ENCODE results near the gene GLIPR1L2. TPM values are rescaled to one million over a fixed set of nuclear protein-coding genes. Genes with fewer than 3 reads are reported as not detected.

GLIPR1L2 gene
- total and polyA plus RNA-seq, 10 of the 15 experiments (the other 5 are each of a cell fraction or from before 2014, with no cell fraction given), result 0.04 to 0.39 (median 0.09) TPM; not detected in 3

DNA sequence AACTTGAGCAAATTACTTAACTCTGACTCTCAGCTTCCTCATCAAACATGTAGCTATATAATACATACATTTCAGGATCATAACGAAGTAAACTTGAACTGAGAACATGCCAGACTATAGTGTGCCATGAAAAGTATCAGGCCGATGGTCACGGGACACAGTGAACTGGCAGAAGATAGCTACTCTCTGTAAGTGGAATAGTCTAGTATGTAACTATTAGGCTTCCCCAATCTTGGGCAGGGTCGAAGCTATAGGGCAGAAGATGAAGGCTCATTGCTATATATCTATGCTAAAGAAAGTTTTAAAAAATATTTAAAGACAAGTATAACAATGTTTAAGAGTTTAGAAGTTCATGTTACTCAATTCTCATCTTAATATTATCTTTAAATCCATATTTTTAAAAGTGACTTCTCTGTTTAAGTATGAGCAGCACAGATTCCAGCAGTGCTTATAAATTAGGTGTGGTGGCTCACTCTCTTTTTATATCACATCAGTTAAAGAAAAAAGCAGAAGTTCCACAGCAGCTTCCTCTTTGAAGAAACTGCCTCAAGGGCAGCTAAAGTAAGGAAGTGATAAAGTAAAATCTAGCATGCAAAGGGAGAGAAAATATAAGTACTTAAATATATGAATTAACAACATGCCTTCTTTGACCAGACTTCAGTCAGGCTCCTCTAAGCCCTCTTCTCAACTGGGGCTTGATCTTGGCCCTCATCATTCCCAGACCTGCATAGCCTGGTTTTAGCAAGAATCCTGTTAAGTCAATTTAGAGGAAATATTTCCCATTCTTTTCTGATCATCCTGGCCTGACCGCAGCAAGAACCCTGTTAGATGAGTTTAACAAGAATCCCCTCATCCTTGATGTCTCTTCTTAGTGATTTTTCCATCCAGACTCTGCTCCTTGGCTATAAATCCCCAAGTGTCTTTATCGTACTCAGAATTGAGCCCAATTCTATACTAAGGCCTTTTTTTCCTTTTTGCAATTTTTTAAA is 81.3 kb downstream of the GLIPR1L2 start (continued):
- TF ChIP-seq NRF1 (conservative IDR thresholded peaks at IDR 0.05; ENCODE audit: low read depth, low read length), result no peak

DNA sequence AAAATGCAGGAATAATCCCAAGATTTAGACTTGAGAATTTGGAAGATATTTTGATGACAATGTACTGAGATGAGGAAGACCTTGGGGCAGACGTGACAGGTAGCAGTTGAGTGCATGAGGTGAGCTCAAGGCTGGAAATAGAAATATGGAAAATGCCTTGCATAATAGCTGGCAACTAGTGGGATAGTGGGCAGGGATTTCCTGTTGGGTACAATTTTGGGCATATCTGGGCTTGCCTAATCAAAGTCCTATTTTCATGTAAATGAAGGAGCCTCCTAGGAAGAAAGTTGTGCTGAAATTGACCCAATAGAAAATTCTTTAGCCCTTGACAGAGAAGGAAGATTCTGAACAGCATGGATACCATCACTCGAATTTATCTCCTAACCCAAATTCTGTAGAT is 83.2 kb downstream of the GLIPR1L2 start:
- Histone ChIP-seq H2AFZ (ENCODE audit: control insufficient read depth, low read depth, low read length) (no peak overlapping the region), H3K27ac (ENCODE audit: control insufficient read depth, insufficient read depth) (no peak overlapping the region), H3K36me3 (ENCODE audit: control insufficient read depth in 2 of 2, insufficient read depth in 2 of 2, low read length in 1 of 2) (no peaks in the 10 kb centered on the region), H3K9ac (ENCODE audit: control insufficient read depth, insufficient read depth, low read length) (no peak overlapping the region), H3K4me1 (ENCODE audit: control insufficient read depth, insufficient read depth, low read length) (peaks cover 13% of the 10 kb centered on the region), H3K9me3 (replicated peaks; ENCODE audit: control insufficient read depth, insufficient read depth, low read length) (no peaks in the 10 kb centered on the region), H3K27me3 (replicated peaks in 1 of 2; ENCODE audit: control insufficient read depth in 2 of 2, insufficient read depth in 2 of 2, low read length in 1 of 2) (no peaks in the 10 kb centered on the region), H3K4me2 (ENCODE audit: control insufficient read depth, insufficient read depth) (no peak overlapping the region), H4K20me1 (ENCODE audit: control insufficient read depth, insufficient read depth) (no peaks in the 10 kb centered on the region), H3K79me2 (ENCODE audit: control insufficient read depth, insufficient read depth, low read length) (no peaks in the 10 kb centered on the region), H3K4me3 (no peak overlapping the region)
- intact Hi-C loops (cut with micrococcal nuclease; ENCODE audit: unreplicated experiment) (no loop called here), in situ Hi-C loops (cut with MboI) (no loop called here)
- ChIA-PET SMC1A (ENCODE audit: uncharacterized antibody, unreplicated experiment) (interaction anchor here (0.7 to 1.9 kb wide), 5 partner anchors 10 to 144 kb away, joined by 3 to 16 read pairs (median 3); partner anchors contain the start of genes CAPS2 and GLIPR1L1), POLR2A (interaction anchor here (0.6 kb wide), 1 partner anchor 228 kb away, joined by 3 read pairs; no protein-coding TSS in a partner anchor), RAD21 (ENCODE audit: unreplicated experiment) (interaction anchor here (1.5 kb wide), 2 partner anchors 8 to 11 kb away, joined by 3 to 5 read pairs; no protein-coding TSS in a partner anchor), CTCF (interaction anchor here (1.1 to 2.6 kb wide), 4 partner anchors 10 to 142 kb away, joined by 3 to 30 read pairs (median 4); partner anchors contain the start of gene GLIPR1L2)
- BruUV-seq (replicated peaks), result no TSS peak
- ATAC-seq (no peak), DNase-seq (ENCODE audit: low read depth, low spot score) (no peak), FAIRE-seq (no peak)
- TF ChIP-seq POU2F2 (IDR thresholded peaks at IDR 0.05; ENCODE audit: borderline replicate concordance, low read depth, low read length), result no peak
- TF ChIP-seq NFYA (IDR thresholded peaks at IDR 0.05; ENCODE audit: borderline replicate concordance, low read depth, low read length), result no peak
- TF ChIP-seq MTA2 (IDR thresholded peaks at IDR 0.05; ENCODE audit: low read depth), result no peak
- TF ChIP-seq NFXL1 (IDR thresholded peaks at IDR 0.05; ENCODE audit: borderline replicate concordance), result no peak
- 65% methylated on average over 2 of the region's 2 CpGs for WGBS (ENCODE audit: insufficient coverage, insufficient replicate concordance, low lambda C conversion rate, missing lambda C conversion rate)

Data from GM12878 (cell line).